NCI-H345 (cell line): Measurements from ENCODE around the gene HOXD13.

Source experiments
- DNase-seq: peaks from one replicate; lab custom pipeline; 2025; lab: John Stamatoyannopoulos, UW

Gene HOXD13

DNA sequence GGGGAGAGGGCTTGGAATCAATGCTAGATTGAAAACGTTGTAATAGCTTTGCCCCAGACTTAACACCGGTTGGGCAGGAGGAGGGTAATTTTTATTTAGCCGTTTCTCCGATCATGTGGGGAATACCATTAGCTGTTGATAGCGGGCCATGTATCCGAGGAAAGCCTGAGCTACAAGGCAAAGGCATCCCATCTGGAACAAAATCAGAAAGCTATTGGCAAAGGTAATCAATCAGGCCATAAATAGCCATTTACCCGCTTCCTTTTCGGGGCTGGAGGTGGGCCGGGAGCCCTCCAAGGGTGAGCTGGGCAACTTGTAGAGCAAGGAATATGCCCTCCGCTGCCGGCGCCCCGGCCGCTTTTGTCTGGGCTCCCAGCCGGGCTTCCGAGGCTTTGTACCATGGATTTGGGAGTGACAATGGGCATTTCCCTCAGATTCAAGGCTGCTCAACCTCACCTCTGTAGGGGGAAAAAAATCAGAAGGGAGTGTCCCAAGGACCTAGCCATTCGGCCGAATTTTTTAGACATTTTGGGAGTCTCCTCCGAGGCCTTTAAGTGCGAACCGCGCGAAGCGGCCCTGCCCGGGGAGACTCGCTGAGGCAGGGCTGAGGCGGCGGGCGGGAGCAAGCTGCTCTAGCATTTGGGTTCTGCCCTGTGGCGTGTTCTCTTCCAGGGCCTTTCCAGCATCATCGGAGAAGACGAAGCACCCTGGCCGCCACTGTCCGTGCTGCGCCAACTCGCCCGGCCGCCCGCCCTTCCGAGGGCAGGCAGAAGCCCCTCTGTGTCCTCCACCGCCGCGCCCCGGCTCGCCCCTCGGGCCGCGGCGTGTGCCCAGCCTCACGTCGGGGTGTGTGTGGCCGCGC is 28.9 kb downstream of the HOXD13 start:
- no peak for DNase-seq

DNA sequence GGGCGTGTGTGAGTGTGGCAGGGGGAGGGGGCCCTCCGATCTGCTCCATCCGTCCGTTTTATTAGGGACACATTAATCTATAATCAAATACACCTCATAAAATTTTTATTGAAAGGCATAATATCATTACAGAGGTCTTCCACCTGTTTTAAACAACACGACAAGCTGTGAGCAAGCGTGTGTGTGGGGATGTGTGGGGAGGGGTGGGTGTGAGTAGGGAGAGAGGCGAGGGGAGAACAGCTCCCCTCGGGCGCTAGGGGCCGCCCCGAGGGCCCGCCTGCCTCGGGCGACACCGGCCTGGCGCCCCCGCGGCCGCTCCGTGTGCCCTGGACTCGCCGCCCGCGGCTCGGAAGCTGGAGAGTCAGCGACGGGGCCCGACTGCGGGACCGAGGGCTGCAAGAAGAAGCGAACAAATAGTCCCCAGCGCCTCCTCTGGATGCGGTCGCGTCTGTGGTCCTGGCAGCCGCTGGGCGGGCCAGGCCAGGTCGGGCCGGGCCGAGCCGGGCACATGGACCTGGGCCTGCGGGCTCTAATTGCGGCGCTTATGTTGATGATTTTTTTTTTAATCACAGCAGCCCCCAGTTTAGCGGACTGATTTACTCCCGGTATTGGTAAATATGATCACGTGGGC is 29.6 kb downstream of the HOXD13 start:
- peak; percentile 57 for DNase-seq

DNA sequence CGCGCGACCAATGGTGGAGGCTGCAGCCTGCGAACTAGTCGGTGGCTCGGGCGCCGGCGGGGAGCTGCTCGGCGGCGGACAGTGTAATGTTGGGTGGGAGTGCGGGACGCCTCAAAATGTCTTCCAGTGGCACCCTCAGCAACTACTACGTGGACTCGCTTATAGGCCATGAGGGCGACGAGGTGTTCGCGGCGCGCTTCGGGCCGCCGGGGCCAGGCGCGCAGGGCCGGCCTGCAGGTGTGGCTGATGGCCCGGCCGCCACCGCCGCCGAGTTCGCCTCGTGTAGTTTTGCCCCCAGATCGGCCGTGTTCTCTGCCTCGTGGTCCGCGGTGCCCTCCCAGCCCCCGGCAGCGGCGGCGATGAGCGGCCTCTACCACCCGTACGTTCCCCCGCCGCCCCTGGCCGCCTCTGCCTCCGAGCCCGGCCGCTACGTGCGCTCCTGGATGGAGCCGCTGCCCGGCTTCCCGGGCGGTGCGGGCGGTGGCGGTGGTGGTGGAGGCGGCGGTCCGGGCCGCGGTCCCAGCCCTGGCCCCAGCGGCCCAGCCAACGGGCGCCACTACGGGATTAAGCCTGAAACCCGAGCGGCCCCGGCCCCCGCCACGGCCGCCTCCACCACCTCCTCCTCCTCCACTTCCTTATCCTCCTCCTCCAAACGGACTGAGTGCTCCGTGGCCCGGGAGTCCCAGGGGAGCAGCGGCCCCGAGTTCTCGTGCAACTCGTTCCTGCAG is 30.3 kb downstream of the HOXD13 start, which contains the start of gene HOXD9:
Gene HOXD9 (plus strand): TSS at position 37 of the 728 bp plus-strand sequence. CDS start 50 bp downstream, at position 87.
- peak; percentile 67 for DNase-seq

DNA sequence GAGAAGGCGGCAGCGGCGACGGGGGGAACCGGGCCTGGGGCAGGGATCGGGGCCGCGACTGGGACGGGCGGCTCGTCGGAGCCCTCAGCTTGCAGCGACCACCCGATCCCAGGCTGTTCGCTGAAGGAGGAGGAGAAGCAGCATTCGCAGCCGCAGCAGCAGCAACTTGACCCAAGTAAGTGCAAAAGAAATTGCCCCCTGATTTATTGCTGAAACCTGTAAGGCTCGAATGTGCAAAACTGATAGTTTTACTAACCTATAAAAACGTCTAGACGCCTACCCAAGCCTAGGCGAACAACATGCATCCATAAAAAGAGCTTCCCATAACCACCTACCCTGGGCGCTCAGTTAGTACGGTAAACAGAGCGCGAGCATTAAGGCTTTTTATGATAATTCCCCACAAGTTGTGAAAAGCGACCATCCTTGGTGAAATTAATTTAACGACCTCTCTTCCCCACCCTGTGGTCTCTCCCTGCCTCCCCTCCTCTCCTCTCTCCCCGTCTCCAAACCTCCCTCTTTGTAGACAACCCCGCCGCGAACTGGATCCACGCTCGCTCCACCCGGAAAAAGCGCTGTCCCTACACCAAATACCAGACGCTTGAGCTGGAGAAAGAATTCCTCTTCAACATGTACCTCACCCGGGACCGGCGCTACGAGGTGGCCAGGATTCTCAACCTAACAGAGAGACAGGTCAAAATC is 31.0 kb downstream of the HOXD13 start:
- no peak for DNase-seq

DNA sequence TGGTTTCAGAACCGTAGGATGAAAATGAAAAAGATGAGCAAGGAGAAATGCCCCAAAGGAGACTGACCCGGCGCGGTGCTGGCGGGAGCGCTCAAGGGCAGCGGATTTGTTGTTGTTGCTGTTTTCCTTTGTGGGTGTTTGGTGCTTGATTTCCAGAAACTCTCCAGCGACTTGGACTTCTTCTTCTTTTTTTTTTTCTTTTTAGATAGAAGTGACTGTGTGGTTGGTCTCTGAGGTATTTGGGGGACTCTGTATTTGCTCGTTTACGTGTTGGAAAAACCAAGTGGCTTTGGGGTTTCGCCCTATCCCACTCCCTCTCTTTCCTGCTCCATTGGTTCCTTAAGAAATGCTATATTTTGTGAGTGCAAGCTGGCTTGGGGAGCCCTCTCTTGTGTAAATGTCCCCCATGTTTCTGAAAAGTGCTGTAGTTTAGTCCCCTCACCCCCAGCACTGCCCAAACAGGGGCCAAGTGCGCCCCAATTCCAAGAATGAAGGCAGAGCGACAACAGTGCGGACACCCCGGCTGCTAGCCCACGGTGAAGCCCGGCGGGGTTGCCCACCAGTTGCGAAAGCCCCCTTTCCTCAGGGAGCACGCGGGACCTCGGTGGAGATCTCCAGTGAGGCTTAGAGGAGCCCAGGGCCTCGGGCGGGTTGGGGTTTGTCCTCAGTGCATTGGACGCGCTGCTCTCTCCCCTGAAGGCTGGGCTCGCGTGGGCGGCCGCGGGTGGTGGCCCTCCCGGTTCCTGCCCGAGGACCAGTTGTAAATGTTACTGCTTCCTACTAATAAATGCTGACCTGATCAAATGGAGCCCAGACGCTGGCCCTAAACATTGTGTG is 31.8 kb downstream of the HOXD13 start:
- DNase-seq, result no peak

DNA sequence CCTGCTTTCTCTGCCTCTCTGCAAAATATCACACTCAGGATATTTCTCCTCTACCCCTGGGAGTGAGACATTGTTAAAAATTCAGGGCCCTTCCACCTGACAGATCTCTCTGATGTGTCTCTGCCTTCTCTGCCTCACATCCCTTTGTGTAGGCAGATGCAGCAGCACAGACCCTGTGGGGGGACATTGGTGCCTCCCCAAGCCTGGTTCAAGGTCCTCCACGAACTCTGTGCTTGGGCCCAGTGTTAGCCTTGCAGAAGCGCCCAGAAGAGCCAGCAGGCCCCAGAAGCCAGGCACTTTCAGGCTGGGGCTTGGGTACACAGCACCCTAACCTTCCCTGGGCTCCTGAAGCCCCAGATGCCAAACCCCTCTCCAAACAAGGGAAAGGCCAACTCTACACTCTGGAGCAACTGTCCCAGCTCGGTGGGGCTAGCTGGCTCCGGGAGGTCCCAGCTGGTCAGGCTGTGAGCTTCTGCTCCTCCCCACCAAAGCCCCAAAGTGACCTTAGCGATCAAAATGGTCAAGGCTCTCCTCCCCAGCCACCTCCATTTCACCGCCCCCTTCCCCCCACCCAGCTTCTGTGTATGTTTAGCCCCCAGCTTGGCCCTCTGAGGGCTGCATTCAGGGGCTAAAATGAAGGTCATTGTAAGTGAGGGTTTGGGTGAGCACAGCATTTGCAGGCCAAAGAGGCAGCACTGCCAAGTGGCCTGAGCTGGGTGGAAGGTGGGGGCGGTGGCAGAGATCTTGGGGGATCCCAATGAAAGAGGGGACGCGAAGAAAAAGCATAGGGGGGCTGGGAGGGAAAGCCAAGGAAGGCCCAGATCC is 32.6 kb downstream of the HOXD13 start:
- DNase-seq, result no peak

DNA sequence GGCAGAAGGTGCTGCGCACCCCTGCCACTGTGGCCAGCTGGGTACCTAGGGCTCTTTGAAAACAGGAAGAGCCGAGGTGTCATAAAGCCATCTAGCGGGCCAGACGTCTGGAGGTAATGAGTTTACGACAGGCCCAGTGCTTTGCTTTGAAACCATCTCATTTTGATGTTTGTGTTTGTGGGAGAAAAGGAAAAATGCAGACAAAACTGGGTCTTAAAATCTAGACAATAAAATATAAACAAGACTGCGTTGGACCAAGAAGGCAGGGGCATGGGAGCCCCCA is 33.2 kb downstream of the HOXD13 start:
- DNase-seq, result no peak

DNA sequence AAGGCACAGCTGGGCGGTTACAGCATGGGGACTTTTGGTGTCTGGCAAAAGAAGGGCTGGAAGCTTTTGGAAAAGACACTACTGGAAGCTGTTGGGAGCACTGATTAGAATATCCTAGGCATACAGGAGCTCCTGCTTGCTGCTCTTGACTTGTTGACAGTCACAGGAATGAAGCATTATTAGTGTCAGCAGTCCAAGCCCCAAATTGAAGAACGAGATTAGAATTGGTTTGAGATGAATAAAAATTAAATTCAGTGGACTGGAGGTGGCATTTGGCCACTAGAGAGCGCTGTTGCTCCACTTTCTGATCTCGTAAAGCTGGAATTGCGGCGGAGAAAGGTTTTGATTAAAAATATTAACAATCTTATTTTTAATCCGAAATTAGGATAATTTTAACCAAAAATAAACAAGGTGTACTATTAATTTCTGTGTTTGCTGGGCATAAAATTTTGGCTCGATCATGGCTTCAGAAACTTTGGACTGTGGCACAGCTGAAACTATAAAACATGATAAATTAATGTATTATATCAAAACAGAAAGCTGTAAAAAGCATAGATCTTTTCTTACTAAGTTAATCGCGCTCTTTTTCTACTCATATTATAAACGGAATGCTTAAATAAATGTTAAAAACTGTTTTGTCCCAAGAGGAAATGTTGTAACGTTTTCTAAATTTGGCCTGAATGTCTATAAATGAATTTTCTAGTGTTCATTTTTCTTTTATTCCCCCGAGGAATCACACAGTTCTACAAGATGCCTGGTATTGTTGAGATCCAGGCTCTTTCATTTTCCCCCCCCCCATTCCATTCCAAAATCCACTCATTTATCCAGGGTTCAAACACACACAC is 34.6 kb downstream of the HOXD13 start:
- peak; percentile 73 for DNase-seq

DNA sequence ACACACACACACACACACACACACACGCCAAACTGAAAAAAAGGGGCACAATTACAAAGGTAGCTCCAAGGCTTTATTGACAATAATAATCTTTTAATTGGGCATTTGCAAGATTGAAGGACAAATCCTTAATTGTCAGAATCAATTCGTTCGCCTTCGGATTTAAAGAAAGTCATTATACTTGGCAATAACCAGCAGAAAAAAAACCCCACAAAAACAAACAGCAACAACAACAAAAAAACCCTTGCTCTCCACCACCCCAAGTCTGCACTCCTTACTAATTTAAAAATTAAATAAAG is 35.2 kb downstream of the HOXD13 start:
- no peak for DNase-seq

DNA sequence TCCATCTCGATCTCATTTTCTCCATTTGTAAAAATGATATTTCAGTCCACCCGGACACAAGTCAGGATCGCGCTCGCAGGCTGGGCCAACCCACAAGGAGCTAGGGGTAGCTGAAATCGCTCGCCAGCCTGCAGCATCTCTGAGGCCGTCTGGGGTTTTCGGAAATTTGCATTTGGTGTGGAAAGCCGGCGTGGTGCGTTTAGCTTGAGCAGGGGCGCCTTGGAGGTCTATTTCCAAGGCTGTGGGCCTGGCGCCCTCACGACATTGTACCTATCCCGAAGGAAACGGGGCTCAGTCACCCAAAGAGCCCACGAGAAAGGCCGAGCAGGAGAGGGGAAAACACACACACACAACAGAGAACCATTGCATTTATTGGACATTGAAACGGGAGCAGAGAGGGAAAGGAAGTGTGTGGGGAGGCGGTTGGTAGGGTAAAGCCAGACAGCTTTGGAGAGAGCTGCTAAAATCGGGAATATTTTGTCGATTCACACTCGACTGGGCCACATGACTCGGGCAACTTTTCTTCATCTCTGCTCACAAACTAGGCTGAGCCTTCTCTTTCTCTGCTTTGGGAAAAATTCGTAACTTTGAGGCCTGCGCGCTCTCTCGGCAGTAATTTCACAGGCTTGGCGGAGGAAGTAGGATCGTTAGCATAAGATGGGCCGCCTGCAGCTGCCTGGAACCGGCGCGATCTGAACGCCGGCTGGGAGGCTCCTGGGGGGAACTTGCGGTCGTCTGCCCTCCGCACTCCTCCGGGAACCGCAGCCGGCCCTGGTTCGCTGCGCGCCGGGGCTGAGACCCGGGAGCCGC is 35.9 kb downstream of the HOXD13 start:
- peak; percentile 50 for DNase-seq

DNA sequence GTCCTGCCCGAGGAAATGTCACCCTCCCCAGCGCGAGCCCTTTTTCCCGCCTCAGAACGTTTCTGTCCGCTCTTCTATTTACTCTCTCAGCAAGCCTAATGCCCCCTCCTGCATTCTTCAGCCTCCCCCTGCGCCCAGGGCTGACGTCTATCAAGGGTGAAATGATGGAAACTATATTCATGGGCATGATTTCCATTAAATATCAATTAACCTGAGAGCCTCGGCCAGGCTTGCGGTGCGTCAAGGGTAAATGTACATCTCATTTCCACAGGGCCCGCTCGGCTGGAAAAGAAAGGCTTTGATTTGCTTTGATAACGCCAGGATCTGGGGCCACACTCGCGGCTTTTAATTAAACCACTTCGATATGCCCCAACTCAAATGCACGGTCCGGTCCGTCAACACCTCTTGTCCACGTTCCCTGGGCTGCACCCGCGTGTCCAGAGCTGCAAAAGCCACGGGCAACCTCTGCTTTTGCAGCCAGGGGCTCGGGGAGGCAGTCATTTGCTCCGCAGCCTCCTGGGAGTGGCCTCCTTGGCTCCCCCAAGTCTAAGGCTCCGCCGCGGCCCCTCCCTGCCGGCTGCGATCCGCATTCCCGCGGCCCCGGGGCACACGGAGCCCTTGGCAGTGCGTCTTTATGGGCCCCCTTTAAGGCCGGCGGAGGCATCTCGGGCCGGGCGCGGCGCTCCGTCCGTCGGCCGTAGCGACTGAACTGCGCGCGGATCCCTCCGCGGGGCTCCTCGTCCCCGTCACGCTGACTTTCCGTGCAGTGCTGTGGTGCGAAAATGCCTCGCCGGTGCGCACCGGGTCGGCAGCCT is 36.7 kb downstream of the HOXD13 start, which contains the start of gene HOXD8:
Gene HOXD8 (plus strand): TSS at position 724 of the 815 bp plus-strand sequence. CDS start 662 bp downstream, outside the sequence.
- DNase-seq, result peak; percentile 87

DNA sequence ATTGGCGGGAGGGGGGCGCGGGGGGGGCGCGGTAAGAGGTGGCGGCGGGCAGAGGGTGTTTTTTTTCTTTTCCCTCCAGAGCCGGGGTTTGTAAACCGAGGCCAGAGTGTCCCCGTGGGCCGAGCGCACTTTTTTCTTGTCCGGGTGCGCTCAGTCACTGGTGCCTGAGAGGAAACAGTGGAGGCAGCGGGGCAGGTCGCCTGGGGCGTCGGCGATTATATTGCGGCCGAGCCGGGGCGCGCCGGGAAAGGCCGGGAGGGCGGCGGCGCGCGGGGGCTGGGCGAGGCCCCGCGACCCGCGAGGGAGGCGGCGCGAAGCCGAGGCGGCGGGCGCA is 37.3 kb downstream of the HOXD13 start:
- DNase-seq, result peak; percentile 78

DNA sequence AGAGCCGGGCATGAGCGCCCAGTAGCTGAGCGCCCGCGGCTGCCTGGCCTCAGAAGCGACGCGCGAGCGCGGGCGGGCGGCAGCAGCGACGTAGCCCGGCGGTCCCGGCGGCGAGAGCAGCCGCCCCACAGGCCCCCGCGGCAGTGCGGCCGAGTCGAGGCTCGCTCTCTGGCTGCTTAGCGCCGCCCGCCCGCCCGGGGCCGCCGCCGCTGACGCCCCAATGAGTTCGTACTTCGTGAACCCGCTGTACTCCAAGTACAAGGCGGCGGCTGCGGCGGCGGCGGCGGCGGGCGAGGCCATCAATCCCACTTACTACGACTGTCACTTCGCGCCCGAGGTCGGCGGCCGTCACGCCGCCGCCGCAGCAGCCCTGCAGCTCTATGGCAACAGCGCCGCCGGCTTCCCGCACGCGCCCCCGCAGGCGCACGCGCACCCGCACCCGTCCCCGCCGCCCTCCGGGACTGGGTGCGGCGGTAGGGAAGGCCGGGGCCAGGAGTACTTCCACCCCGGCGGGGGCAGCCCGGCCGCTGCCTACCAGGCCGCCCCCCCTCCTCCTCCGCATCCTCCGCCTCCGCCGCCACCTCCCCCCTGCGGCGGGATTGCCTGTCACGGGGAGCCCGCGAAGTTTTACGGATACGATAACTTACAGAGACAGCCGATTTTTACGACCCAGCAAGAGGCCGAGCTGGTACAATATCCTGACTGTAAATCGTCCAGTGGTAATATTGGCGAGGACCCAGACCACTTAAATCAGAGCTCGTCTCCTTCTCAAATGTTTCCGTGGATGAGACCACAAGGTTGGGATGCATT is 37.8 kb downstream of the HOXD13 start:
- peak; percentile 76 for DNase-seq

DNA sequence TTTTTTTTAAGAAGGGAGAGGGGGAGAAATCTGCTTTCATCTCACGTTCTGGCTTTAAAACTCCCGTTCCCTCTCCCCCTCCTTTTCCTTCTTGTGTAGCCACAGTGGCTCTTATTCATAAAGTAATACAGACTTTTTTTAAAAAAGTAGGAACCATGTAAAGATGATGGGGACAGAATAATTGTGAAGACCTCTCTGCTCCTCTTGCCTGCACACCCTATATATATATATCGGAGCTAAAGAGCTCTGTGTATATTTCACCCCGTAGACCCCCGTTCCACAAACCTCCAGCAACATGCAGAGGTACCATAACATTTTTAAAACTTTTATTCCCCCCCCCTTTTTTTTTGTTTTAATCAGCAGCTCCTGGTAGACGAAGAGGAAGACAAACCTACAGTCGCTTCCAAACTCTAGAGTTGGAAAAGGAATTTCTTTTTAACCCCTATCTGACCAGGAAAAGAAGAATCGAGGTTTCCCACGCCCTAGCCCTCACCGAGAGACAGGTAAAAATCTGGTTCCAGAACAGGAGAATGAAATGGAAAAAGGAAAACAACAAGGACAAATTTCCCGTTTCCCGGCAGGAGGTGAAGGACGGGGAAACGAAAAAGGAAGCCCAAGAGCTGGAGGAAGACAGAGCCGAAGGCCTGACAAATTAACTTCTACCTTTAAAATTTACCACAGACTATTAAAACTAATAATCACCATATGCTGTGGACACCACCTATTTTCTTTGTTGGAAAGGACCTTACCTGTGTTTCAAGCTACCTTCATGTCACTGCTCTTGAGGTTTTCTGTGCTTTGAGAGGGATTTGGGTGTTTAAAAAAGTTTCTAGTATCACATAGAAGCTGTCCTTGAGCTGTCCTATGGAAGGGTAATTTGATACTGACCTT is 38.7 kb downstream of the HOXD13 start:
- DNase-seq, result no peak

DNA sequence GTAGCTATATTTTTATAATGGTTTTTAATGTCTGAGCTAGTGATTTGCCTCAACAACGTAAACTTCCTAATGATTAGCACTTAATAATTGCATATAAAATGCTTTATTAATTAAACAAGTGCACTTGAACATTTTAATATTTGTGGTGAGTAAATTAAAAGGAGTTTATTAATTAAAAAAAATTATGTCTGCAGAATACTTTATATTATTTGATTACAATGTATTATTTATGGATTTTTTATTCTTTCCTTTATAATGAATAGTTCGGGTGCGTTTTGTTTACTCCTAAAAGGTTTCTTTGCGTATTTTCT is 39.3 kb downstream of the HOXD13 start:
- DNase-seq, result no peak
